HepG2 (cell line): ENCODE data around the gene HNRNPM. TPM values are rescaled to one million over a fixed set of nuclear protein-coding genes. Genes with fewer than 3 reads are reported as not detected.

Source experiments
- AHR ChIP-seq: IDR thresholded peaks from 2 replicates; pipeline ENCODE4 v1.6.1; 2018; ENCODE audit warnings: missing genetic modification reagents, missing compliant biosample characterization
- HNF4A ChIP-seq: sonication (generic); formaldehyde crosslinking; IDR thresholded peaks from 2 replicates; pipeline ENCODE4 v1.4.0; 2020; ENCODE audit warnings: missing genetic modification reagents
- HNRNPLL ChIP-seq: fragments of 200-400 bp; formaldehyde crosslinking; IDR thresholded peaks from 2 replicates; pipeline ENCODE4 v1.6.1; 2017; ENCODE audit warnings: mild to moderate bottlenecking, low read depth, low read length; ENCODE audit not compliant: poor library complexity, severe bottlenecking
- KAT7 ChIP-seq: IDR thresholded peaks from 2 replicates; pipeline ENCODE4 v1.6.1; 2018; ENCODE audit warnings: borderline replicate concordance, missing compliant biosample characterization
- KDM5B ChIP-seq: sonication (generic); formaldehyde crosslinking; IDR thresholded peaks from 2 replicates; pipeline ENCODE4 v1.4.0; 2020; ENCODE audit warnings: missing genetic modification reagents, mild to moderate bottlenecking, borderline replicate concordance
- MIER2 ChIP-seq: IDR thresholded peaks from 2 replicates; pipeline ENCODE4 v1.6.1; 2016; ENCODE audit warnings: missing biosample characterization, missing genetic modification reagents
- MLXIP ChIP-seq: sonication (generic); formaldehyde crosslinking; IDR thresholded peaks from 2 replicates; pipeline ENCODE4 v1.9.0; 2021; ENCODE audit warnings: missing genetic modification reagents, borderline replicate concordance
- MXD3 ChIP-seq: IDR thresholded peaks from 2 replicates; pipeline ENCODE4 v1.6.1; 2016; ENCODE audit warnings: mild to moderate bottlenecking, missing biosample characterization, missing genetic modification reagents
- NCOA1 ChIP-seq: sonication (generic); formaldehyde crosslinking; IDR thresholded peaks from 2 replicates; pipeline ENCODE4 v1.9.0; 2021; ENCODE audit warnings: missing genetic modification reagents
- PHF21A ChIP-seq: sonication (generic); formaldehyde crosslinking; IDR thresholded peaks from 2 replicates; pipeline ENCODE4 v1.5.0; 2020; ENCODE audit warnings: mild to moderate bottlenecking, missing genetic modification reagents
- RARG ChIP-seq: sonication (generic); formaldehyde crosslinking; IDR thresholded peaks from 2 replicates; pipeline ENCODE4 v1.4.0; 2020; ENCODE audit warnings: low read depth, mild to moderate bottlenecking, missing genetic modification reagents
- SRF ChIP-seq: IDR thresholded peaks from 2 replicates; pipeline ENCODE4 v1.6.1; 2011; ENCODE audit warnings: mild to moderate bottlenecking, low read depth, low read length, moderate library complexity
- TFDP2 ChIP-seq: sonication (generic); formaldehyde crosslinking; IDR thresholded peaks from 2 replicates; pipeline ENCODE4 v1.4.0; 2020; ENCODE audit warnings: missing genetic modification reagents
- TIGD3 ChIP-seq: sonication (generic); formaldehyde crosslinking; IDR thresholded peaks from 2 replicates; pipeline ENCODE4 v1.5.1; 2020; ENCODE audit warnings: mild to moderate bottlenecking, missing genetic modification reagents, borderline replicate concordance
- TP53 ChIP-seq: sonication (generic); formaldehyde crosslinking; conservative IDR thresholded peaks from 2 replicates; pipeline ENCODE4 v1.4.0; 2020; ENCODE audit warnings: missing genetic modification reagents
- ZBTB14 ChIP-seq: sonication (generic); formaldehyde crosslinking; IDR thresholded peaks from 2 replicates; pipeline ENCODE4 v1.4.0; 2020; ENCODE audit warnings: missing genetic modification reagents
- ZFP36 ChIP-seq: fragments of 150-350 bp; IDR thresholded peaks from 2 replicates; pipeline ENCODE4 v1.6.1; 2018; ENCODE audit warnings: borderline replicate concordance, low read length, low read depth; ENCODE audit not compliant: partially characterized antibody
- ZFX ChIP-seq: sonication (generic); formaldehyde crosslinking; IDR thresholded peaks from 2 replicates; pipeline ENCODE4 v1.4.0; 2020; ENCODE audit warnings: mild to moderate bottlenecking, low read depth, missing genetic modification reagents, moderate library complexity
- ZNF572 ChIP-seq: sonication (generic); formaldehyde crosslinking; IDR thresholded peaks from 2 replicates; pipeline ENCODE4 v1.5.1; 2020; ENCODE audit warnings: mild to moderate bottlenecking, missing genetic modification reagents
- ZNF772 ChIP-seq: sonication (generic); formaldehyde crosslinking; IDR thresholded peaks from 2 replicates; pipeline ENCODE4 v1.5.0; 2020; ENCODE audit warnings: mild to moderate bottlenecking, missing genetic modification reagents
- ZNF788 ChIP-seq: sonication (generic); formaldehyde crosslinking; IDR thresholded peaks from 2 replicates; pipeline ENCODE4 v1.5.0; 2020; ENCODE audit warnings: mild to moderate bottlenecking, missing genetic modification reagents, borderline replicate concordance
- ZNF841 ChIP-seq: sonication (generic); formaldehyde crosslinking; IDR thresholded peaks from 2 replicates; pipeline ENCODE4 v1.8.1; 2023; ENCODE audit warnings: missing genetic modification reagents, borderline replicate concordance
- ZNF891 ChIP-seq: sonication (generic); formaldehyde crosslinking; IDR thresholded peaks from 2 replicates; pipeline ENCODE4 v1.5.0; 2020; ENCODE audit warnings: mild to moderate bottlenecking, missing genetic modification reagents
- polyA plus RNA-seq, 8 experiments: library from polyadenylated mRNA; depleted of rRNA in 3 of 8; stranded (reverse) in 7 of 8; unstranded in 1 of 8; fragments of >200 nt; fragmentation: Illumina TruSeq in 4 of 8; extraction: Trizol in 4 of 8; gene quantifications; 2 replicates each; pipeline versions ENCODE4 v1.2.1 to v1.2.3, GENCODE V29; 2011 to 2016; ENCODE audit warnings: low read depth in 4 of 8, missing spikeins in 1 of 8, mixed read lengths in 1 of 8; ENCODE audit not compliant: insufficient read depth in 1 of 8
- total RNA-seq, 5 experiments: library from RNA; depleted of rRNA; stranded (reverse); fragments of >200 nt; fragmentation: Illumina TruSeq; extraction: Trizol; gene quantifications; 2 replicates each; pipeline ENCODE4 v1.2.3, GENCODE V29; 2016; ENCODE audit warnings: low read depth in 1 of 5

HNRNPM gene
- total and polyA plus RNA-seq, 2 of the 13 experiments (the other 11 are each of a cell fraction or from before 2014, with no cell fraction given) = 56.7 to 102 TPM

- TF ChIP-seq ZNF788 (CRISPR knock-in tag) = no peak
- no peak for TF ChIP-seq TP53
- peak; percentile 27 for TF ChIP-seq TFDP2 (CRISPR knock-in tag)
- TF ChIP-seq ZNF891 (CRISPR knock-in tag) = no peak
- peak; percentile 62; the same call in 1 of the 2 replicates for TF ChIP-seq KDM5B
- no peak for TF ChIP-seq RARG (CRISPR knock-in tag)
- TF ChIP-seq ZNF841 = no peak
- no peak for TF ChIP-seq HNF4A (CRISPR knock-in tag)
- TF ChIP-seq MIER2 (CRISPR knock-in tag) = no peak
- TF ChIP-seq ZNF572 = peak; percentile 46; the same call in 1 of the 2 replicates
- TF ChIP-seq SRF = no peak
- no peak for TF ChIP-seq NCOA1 (CRISPR knock-in tag)
- TF ChIP-seq ZFX = peak; percentile 73
- peak; percentile 62; the same call in 1 of the 2 replicates for TF ChIP-seq AHR (CRISPR knock-in tag)
- no peak for TF ChIP-seq TIGD3
- no peak for TF ChIP-seq ZBTB14 (CRISPR knock-in tag)
- peak; percentile 37; the same call in 1 of the 2 replicates for TF ChIP-seq KAT7 (CRISPR knock-in tag)
- TF ChIP-seq MXD3 (CRISPR knock-in tag) = 0 out of 2 replicates have a peak, but pooled peaks have one; percentile 30
- TF ChIP-seq MLXIP (CRISPR knock-in tag) = no peak
- no peak for TF ChIP-seq ZFP36
- peak; percentile 37 for TF ChIP-seq HNRNPLL
- TF ChIP-seq PHF21A = 0 out of 2 replicates have a peak, but pooled peaks have one; percentile 34
- TF ChIP-seq ZNF772 (CRISPR knock-in tag) = no peak
These were observed 69.1 kb downstream of the HNRNPM start, which contains the start of gene ZNF414 (continued) for GRCh38 chr19:8513687-8514504.
